ENCODE data around the gene PRELID1.
A peak's percentile ranks its signal among the peaks of the same experiment; 100 is the strongest.
"Not testable (repeated sequence)": the region's sequence is repeated elsewhere in the genome, so short reads cannot be mapped to it uniquely, and the experiment has no call there.

Gene PRELID1

DNA sequence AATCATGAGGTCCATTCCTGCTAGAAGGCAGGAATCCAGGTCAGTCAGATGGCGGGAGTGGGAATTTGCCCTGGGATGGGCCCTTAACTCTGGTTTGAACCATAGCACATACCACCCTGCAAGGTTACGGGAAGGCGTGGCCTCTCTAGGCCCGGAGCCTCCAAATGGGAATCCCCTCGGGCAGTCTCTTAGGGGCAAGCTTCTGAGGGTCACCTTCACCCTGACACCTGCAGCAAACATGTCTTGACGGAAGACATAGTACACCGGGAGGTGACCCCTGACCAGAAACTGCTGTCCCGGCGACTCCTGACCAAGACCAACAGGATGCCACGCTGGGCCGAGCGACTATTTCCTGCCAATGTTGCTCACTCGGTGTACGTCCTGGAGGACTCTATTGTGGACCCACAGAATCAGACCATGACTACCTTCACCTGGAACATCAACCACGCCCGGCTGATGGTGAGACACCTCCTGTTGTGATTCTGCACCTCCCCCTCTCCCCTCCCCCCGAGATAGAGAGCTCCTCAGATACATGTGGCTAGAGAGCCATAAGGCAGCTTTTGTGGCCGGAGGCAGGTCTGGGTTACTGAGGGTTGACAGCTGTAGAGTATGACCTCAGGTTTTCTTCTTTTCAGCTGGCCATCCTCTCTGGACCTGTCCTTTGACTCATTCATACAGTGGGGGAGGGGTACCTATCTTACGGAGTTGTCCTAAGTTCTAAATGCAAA lies 957 bp downstream of the PRELID1 start:
- DNase-seq, result no peak
- peak overlapping the region; percentile 61 for H3K4me3 ChIP-seq (ENCODE audit: low read length)
- no peak overlapping the region for H3K18ac ChIP-seq (ENCODE audit: low read length)
- peaks cover 10% of the 10 kb centered on the region for H3K79me1 ChIP-seq (ENCODE audit: low read length)
- no peak overlapping the region for H2BK120ac ChIP-seq (ENCODE audit: low read depth, low read length)
- H4K8ac ChIP-seq (ENCODE audit: low read depth, low read length), result no peak overlapping the region
- H3K36me3 ChIP-seq (ENCODE audit: control insufficient read depth, insufficient read depth, low read length), result peaks cover 3% of the 10 kb centered on the region
- no CpG with 5 or more reads among the region's 19 CpGs for WGBS (ENCODE audit: extremely low coverage, insufficient coverage, low lambda C conversion rate)
- H3K27me3 ChIP-seq (ENCODE audit: insufficient read depth, low read length, poor library complexity), result no peaks in the 10 kb centered on the region
- peaks cover 18% of the 10 kb centered on the region for H3K79me2 ChIP-seq (ENCODE audit: control insufficient read depth, insufficient read depth, low read length)
- H3K4me1 ChIP-seq (ENCODE audit: control insufficient read depth, low read depth, low read length), result peaks cover 4% of the 10 kb centered on the region
- H3K4me2 ChIP-seq (ENCODE audit: low read length), result peak overlapping the region; percentile 58
- H3K27ac ChIP-seq (ENCODE audit: low read depth, low read length), result no peak overlapping the region
- peak overlapping the region; percentile 83 for H3K56ac ChIP-seq (ENCODE audit: low read length)
- no peak overlapping the region for H3K23ac ChIP-seq (ENCODE audit: low read length)
- H2BK15ac ChIP-seq (replicated peaks; ENCODE audit: low read depth), result no peak overlapping the region
- no peak overlapping the region for H2BK5ac ChIP-seq (ENCODE audit: low read length)
- peak overlapping the region; percentile 79 for H3K9ac ChIP-seq (ENCODE audit: low read length)
- peak overlapping the region; percentile 44 for H3K4ac ChIP-seq (ENCODE audit: low read depth, low read length)
- no peak overlapping the region for H4K5ac ChIP-seq (ENCODE audit: low read length)
- H2AK5ac ChIP-seq (ENCODE audit: low read length), result peak overlapping the region; percentile 76

DNA sequence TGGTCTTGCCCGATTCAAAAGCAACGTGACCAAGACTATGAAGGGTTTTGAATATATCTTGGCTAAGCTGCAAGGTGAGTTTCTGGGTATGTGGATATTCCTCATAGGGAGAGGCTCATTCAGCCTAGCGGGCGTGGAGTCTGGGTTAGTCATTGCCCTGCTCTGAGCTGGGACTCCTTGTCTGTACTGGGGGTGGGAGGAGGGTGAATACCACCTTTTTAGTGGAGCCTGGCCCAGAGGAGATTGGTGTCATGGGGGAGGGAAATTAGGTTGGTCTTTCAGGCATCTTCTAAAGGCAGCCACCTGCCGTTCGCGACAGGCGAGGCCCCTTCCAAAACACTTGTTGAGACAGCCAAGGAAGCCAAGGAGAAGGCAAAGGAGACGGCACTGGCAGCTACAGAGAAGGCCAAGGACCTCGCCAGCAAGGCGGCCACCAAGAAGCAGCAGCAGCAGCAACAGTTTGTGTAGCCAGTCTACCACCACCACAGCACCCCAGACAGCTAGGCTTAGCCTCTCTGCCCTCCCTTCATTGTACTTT lies 2.6 kb downstream of the PRELID1 start:
- no CpG with 5 or more reads among the region's 11 CpGs for WGBS (ENCODE audit: extremely low coverage, insufficient coverage, low lambda C conversion rate)
- H3K18ac ChIP-seq (ENCODE audit: low read length); H3K4ac ChIP-seq (ENCODE audit: low read depth, low read length); H3K4me3 ChIP-seq (ENCODE audit: low read length); H3K9ac ChIP-seq (ENCODE audit: low read length); DNase-seq; H3K36me3 ChIP-seq (ENCODE audit: control insufficient read depth, insufficient read depth, low read length); H3K79me1 ChIP-seq (ENCODE audit: low read length); H3K27me3 ChIP-seq (ENCODE audit: insufficient read depth, low read length, poor library complexity); H2BK120ac ChIP-seq (ENCODE audit: low read depth, low read length); H3K27ac ChIP-seq (ENCODE audit: low read depth, low read length); H4K8ac ChIP-seq (ENCODE audit: low read depth, low read length); H3K56ac ChIP-seq (ENCODE audit: low read length); H2BK5ac ChIP-seq (ENCODE audit: low read length); H4K5ac ChIP-seq (ENCODE audit: low read length); H3K4me2 ChIP-seq (ENCODE audit: low read length); H2BK15ac ChIP-seq (replicated peaks; ENCODE audit: low read depth); H3K23ac ChIP-seq (ENCODE audit: low read length); H3K4me1 ChIP-seq (ENCODE audit: control insufficient read depth, low read depth, low read length); H2AK5ac ChIP-seq (ENCODE audit: low read length): not testable (repeated sequence)
- peaks cover 18% of the 10 kb centered on the region for H3K79me2 ChIP-seq (ENCODE audit: control insufficient read depth, insufficient read depth, low read length)

DNA sequence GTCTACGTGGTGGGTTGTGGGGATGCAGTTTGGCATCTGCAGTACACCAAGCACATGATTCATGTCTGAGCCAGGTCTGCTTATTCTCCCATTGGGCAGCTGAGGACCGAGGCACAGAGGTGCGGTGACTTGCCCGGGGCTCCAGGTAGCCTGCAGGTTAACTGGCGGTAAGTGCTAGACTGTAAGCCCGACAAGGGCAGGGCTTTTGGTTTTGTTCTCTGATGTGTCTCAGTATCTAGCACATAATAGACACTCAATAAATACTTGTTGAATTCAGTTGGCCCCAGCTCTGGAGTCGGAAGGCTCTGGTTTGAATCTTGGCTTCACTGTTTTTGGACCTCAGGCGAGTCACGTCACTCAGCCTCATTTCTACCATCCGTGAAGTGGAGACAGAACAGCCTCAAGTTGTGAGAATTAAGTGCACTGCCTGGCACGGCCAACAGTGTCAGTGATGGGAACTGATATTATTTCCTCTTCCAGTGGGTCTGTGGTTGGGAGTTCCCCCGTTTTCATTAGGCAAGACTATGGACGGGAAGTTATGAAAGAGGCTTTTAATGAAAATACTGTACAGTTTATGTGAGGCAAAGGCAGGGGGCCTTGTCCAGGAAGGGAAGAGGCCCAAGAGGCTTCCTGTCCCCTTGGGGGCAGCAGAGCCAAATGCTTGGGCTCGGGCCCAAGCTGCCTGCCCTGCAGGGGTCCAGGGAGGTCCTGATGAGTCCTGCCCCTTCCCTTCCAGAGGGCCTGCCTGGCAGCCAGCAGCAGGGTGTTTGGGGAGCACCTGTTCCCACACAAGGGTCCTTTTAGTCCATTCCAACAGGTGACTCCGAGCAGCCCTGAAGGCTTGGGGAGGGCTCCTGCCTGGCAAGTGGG lies 3.3 kb downstream of the PRELID1 start:
- no peak overlapping the region for H3K4me2 ChIP-seq (ENCODE audit: low read length)
- H3K27ac ChIP-seq (ENCODE audit: low read depth, low read length), result no peak overlapping the region
- H3K79me1 ChIP-seq (ENCODE audit: low read length), result peaks cover 8% of the 10 kb centered on the region
- H4K8ac ChIP-seq (ENCODE audit: low read depth, low read length), result no peak overlapping the region
- no peak overlapping the region for H3K4ac ChIP-seq (ENCODE audit: low read depth, low read length)
- no peak overlapping the region for H2AK5ac ChIP-seq (ENCODE audit: low read length)
- H2BK15ac ChIP-seq (replicated peaks; ENCODE audit: low read depth), result no peak overlapping the region
- H3K4me1 ChIP-seq (ENCODE audit: control insufficient read depth, low read depth, low read length), result peaks cover 4% of the 10 kb centered on the region
- H3K23ac ChIP-seq (ENCODE audit: low read length), result no peak overlapping the region
- no peak overlapping the region for H2BK5ac ChIP-seq (ENCODE audit: low read length)
- peaks cover 3% of the 10 kb centered on the region for H3K36me3 ChIP-seq (ENCODE audit: control insufficient read depth, insufficient read depth, low read length)
- H3K18ac ChIP-seq (ENCODE audit: low read length), result no peak overlapping the region
- H3K56ac ChIP-seq (ENCODE audit: low read length), result no peak overlapping the region
- no peak overlapping the region for H3K9ac ChIP-seq (ENCODE audit: low read length)
- no peak overlapping the region for H2BK120ac ChIP-seq (ENCODE audit: low read depth, low read length)
- H4K5ac ChIP-seq (ENCODE audit: low read length), result no peak overlapping the region
- H3K79me2 ChIP-seq (ENCODE audit: control insufficient read depth, insufficient read depth, low read length), result peaks cover 18% of the 10 kb centered on the region
- WGBS (ENCODE audit: extremely low coverage, insufficient coverage, low lambda C conversion rate), result no CpG with 5 or more reads among the region's 15 CpGs
- H3K4me3 ChIP-seq (ENCODE audit: low read length), result no peak overlapping the region
- DNase-seq, result peak; percentile 42
- H3K27me3 ChIP-seq (ENCODE audit: insufficient read depth, low read length, poor library complexity), result no peaks in the 10 kb centered on the region

DNA sequence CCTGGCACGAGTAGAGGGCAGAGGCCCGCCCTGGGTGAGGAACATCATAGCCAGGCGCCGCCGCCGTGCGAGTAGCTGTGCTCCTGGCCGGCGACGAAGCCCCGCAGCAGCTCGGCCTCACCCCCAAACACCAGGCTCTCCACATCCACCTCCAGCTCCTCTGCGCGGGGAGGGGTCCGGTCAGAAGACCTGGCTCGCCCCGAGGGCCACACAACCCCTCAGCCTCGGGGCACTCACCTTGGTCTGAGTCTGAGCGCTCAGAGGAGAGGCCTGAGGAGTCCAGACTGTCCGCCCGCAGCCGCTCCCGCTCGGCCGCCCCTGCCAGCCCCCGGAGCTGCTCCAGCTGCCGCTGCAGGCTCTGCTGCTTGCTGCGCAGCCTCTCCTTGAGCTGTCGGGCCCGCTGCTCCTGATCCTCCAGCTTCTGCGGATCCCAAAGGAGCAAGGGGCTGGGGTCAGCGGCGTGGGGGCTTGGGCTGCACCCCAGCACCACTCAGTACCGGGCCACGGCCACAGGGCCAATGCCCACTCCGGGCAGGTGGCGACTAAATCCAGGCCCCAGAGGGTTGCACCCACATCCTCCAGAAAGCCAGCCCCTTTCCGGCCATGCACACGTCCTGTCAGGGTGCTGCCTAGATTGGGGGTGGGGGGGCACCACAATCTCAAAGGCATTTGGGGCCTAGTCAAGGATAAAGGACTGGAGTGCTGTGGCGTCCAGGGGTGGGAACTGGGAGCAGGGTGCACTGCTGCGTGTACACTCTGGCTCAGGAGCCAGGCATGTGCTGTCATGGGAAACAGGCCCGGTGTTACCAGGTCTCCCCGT lies 4.2 kb downstream of the PRELID1 start:
- Histone ChIP-seq H3K79me1 (ENCODE audit: low read length) (peaks cover 8% of the 10 kb centered on the region), H4K8ac (ENCODE audit: low read depth, low read length) (no peak overlapping the region), H3K23ac (ENCODE audit: low read length) (no peak overlapping the region), H3K4me1 (ENCODE audit: control insufficient read depth, low read depth, low read length) (peaks cover 5% of the 10 kb centered on the region), H2BK5ac (ENCODE audit: low read length) (no peak overlapping the region), H3K36me3 (ENCODE audit: control insufficient read depth, insufficient read depth, low read length) (peaks cover 3% of the 10 kb centered on the region), H3K9ac (ENCODE audit: low read length) (no peak overlapping the region), H3K4ac (ENCODE audit: low read depth, low read length) (no peak overlapping the region), H4K5ac (ENCODE audit: low read length) (no peak overlapping the region), H3K4me3 (ENCODE audit: low read length) (no peak overlapping the region), H2BK120ac (ENCODE audit: low read depth, low read length) (no peak overlapping the region), H2AK5ac (ENCODE audit: low read length) (no peak overlapping the region), H3K79me2 (ENCODE audit: control insufficient read depth, insufficient read depth, low read length) (peaks cover 18% of the 10 kb centered on the region), H2BK15ac (replicated peaks; ENCODE audit: low read depth) (no peak overlapping the region), H3K27ac (ENCODE audit: low read depth, low read length) (no peak overlapping the region), H3K18ac (ENCODE audit: low read length) (no peak overlapping the region), H3K27me3 (ENCODE audit: insufficient read depth, low read length, poor library complexity) (no peaks in the 10 kb centered on the region), H3K56ac (ENCODE audit: low read length) (no peak overlapping the region), H3K4me2 (ENCODE audit: low read length) (no peak overlapping the region)
- WGBS (ENCODE audit: extremely low coverage, insufficient coverage, low lambda C conversion rate), result no CpG with 5 or more reads among the region's 43 CpGs
- no peak for DNase-seq

- peaks cover 8% of the 10 kb centered on the region for H3K79me1 ChIP-seq (ENCODE audit: low read length)
- H3K9ac ChIP-seq (ENCODE audit: low read length), result no peak overlapping the region
- H3K4me2 ChIP-seq (ENCODE audit: low read length), result no peak overlapping the region
- no peak overlapping the region for H4K5ac ChIP-seq (ENCODE audit: low read length)
- no peak overlapping the region for H3K27ac ChIP-seq (ENCODE audit: low read depth, low read length)
- H3K4me3 ChIP-seq (ENCODE audit: low read length), result no peak overlapping the region
- no peak overlapping the region for H2AK5ac ChIP-seq (ENCODE audit: low read length)
- no peak overlapping the region for H2BK5ac ChIP-seq (ENCODE audit: low read length)
- H3K27me3 ChIP-seq (ENCODE audit: insufficient read depth, low read length, poor library complexity), result no peaks in the 10 kb centered on the region
- H3K79me2 ChIP-seq (ENCODE audit: control insufficient read depth, insufficient read depth, low read length), result peaks cover 18% of the 10 kb centered on the region
- no peak overlapping the region for H2BK15ac ChIP-seq (replicated peaks; ENCODE audit: low read depth)
- H3K4ac ChIP-seq (ENCODE audit: low read depth, low read length), result no peak overlapping the region
- WGBS (ENCODE audit: extremely low coverage, insufficient coverage, low lambda C conversion rate), result no CpG with 5 or more reads among the region's 11 CpGs
- H3K18ac ChIP-seq (ENCODE audit: low read length), result no peak overlapping the region
- H3K23ac ChIP-seq (ENCODE audit: low read length), result no peak overlapping the region
- H4K8ac ChIP-seq (ENCODE audit: low read depth, low read length), result no peak overlapping the region
- H3K36me3 ChIP-seq (ENCODE audit: control insufficient read depth, insufficient read depth, low read length), result peaks cover 3% of the 10 kb centered on the region
- no peak overlapping the region for H3K56ac ChIP-seq (ENCODE audit: low read length)
- no peak overlapping the region for H2BK120ac ChIP-seq (ENCODE audit: low read depth, low read length)
- peaks cover 8% of the 10 kb centered on the region for H3K4me1 ChIP-seq (ENCODE audit: control insufficient read depth, low read depth, low read length)
- DNase-seq, result no peak
Measured at GRCh38 chr5:177308740-177309139, 5.1 kb downstream of the PRELID1 start.

All from mesendoderm (in vitro differentiated cells).